Pons (tissue), 1 donor: ENCODE data around the gene PTBP1.

Experiments
- DNase-seq: peaks from one replicate; pipeline ENCODE4 v3.0.0-alpha.2; 2016; ENCODE audit warnings: low spot score

Gene PTBP1

DNA sequence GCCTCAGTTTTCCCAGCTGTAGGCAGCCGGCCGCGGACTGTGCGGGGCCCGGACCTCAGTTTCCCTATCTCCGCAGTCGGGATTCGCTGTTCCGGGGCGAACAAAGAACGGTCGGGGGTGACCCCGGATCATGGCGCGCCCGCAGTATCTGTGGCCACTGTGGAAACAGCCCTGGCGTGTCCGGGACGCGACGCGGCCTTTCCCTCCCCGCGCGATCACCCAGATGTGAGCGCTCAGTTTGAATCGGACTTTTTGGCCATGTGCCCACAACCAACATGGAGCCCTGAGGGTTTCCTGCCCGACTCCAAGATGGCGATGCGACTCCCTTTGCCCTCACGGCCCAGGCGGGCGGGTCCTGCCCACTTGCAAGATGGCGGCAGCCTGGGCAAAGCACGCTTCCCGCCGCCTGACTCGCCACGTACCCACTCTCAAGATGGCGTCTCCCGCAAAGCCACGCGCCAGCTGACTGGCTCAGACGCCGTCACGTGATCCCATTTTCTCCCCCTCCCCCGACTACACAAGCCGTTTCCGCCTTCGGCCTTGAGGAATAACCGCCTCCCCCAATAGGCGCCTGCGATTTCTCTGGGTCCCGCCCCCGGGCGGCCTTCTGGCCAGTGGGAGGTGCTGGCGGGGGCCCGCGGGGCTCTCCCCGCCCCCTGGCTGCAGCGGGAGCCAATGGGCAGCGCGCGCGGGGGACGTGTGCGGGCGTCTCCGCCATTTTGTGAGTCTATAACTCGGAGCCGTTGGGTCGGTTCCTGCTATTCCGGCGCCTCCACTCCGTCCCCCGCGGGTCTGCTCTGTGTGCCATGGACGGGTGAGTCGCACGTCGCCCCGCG, at the start of gene PTBP1:
Gene PTBP1, plus strand, starts transcription at position 761 of the 836 bp plus-strand sequence. Its CDS starts 46 bp downstream, at position 807.
- peak; percentile 100 for DNase-seq

- DNase-seq, result no peak
These were observed 49.0 kb upstream of the PTBP1 start for GRCh38 chr19:748274-748598.

GRCh38 chr19:749811-750210, 47.4 kb upstream of the PTBP1 start:
- no peak for DNase-seq

DNA sequence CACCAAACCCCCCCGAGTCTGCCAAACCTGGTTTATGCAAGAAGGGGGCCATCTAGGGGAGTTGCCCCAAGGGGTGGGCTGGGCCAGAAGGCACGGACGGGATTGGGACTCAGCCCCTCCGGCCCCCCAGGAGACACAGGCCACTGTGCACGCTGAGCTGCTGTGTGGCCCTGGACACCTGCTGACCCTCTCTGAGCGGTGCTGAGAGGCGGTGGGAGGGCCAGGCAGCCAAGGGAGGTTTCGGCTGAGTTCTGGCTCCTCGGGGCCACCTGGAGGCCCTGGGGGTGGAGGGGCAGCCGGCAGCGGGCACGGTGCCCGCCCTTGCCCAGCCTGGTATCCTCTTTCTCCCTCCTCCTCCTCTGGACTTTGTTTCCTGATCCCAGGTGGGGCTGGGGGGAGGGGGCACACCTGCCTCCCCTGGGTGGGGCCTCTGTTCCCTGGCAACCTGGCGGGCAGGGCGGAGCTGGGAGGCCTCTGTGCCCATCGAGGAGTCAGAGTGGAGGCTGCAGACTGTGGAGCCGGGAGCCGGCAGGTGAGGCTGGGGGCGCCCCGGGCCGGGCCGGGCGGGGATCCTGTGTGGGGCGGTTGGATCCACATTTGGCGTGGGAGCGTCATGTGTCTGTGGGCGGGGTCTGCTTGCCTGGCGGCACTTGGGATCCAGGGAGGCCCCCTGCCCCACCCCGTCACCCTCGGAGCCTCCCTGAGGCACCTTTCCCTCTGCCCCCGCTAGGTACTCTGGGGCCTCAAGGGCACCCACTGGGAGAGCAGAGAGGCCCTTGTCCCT, 46.4 kb upstream of the PTBP1 start, which contains the start of gene MISP:
Gene MISP, plus strand, starts transcription at position 473 of the 784 bp plus-strand sequence. CDS start 5,835 bp downstream, outside the sequence.
- DNase-seq, result no peak

GRCh38 chr19:751501-752341, 45.5 kb upstream of the PTBP1 start:
- no peak for DNase-seq

DNA sequence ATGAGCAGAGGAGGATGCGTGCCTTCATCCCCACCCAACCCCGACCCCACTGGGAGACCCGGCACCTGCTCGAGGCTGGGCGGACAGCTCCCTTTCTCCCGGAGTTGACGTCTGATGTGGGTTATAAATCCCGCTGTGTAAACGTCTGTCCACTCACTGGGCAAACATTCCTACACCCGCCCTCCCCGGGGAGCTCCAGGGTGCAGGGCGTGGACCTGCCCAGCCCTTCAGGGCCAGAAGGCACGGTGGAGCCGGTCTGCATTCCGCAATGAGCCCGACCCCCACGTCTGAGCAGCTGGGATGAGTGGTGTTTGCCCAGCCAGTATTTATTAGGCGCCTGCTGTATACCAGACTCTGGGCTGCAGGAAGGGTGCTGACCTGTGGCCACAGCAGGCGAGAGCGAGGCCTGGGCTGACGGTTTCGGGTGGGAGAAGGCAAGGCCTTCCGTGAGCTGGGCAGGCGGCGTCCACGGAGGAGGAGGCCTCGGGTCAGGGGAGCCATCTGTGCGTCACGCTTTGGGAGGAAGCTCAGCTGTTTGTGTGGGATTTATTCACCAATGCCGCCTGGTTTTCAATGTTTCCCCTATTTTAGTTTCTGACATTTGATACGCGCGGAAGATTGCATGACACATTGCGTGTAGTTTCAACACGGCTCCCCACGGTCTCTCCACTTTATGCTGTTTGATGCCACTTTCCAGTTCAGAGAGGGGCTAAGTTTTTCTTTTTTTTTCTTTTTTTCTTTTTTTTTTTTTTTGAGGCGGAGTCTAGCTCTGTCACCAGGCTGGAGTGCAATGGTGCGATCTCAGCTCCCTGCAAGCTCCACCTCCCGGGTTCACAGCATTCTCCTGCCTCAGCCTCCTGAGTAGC, 44.4 kb upstream of the PTBP1 start:
- no peak for DNase-seq

DNA sequence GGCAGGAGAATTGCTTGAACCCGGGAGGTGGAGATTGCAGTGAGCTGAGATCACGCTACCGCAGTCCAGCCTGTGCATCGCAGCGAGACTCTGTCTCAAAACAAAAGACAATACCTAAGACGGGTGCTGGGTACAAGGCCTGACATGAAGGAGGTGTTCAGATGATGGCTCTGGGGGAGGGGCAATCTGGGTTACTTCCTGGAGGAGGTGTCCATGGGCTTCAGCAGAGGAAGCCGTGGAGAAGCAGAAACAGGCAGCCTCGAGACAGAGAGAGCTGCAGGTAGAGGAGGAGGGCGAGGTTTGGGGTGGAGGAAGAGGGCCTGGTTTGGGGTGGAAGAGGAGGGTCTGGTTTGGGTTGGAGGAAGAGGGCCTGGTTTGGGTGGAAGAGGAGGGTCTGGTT, 42.7 kb upstream of the PTBP1 start:
- no peak for DNase-seq

DNA sequence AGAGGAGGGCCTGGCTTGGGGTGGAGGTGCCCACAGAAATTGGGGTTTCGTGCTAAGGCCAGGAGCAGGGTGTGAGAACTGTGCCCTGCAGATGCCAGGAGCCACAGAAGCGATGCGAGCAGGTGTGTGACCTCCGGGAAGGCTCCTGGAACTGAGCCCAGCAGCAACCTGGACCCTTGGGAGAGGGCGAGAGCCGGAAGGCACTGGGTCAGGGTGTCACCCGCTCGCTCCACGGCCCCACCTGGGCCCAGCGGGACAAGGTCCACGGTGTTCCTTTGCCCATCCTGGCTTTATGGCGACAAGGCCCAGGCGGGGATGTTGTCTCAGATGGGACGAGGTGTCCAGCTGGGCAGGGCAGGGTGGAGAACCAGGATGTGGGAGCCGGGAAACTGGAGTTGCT, 42.2 kb upstream of the PTBP1 start:
- DNase-seq, result no peak

GRCh38 chr19:756236-756635, 41.0 kb upstream of the PTBP1 start:
- DNase-seq, result no peak

GRCh38 chr19:756821-757688, 40.2 kb upstream of the PTBP1 start:
- no peak for DNase-seq

- no peak for DNase-seq
These were observed 39.2 kb upstream of the PTBP1 start for GRCh38 chr19:757811-758668.

DNA sequence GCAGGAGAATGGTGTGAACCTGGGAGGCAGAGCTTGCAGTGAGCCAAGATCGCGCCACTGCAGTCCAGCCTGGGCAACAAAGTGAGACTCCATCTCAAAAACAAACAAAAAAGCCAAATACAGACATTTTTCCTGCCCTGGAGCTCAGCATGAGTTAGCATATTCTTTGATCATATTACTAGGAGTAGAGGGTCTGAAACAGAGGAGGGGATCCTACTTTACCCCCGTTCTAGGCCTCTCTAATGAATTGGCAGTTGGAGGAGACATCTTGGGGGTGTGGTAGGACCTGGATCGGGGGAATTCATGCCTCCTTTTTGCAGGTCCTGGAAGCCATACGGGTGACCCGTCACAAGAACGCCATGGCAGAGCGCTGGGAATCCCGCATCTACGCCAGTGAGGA, 34.1 kb upstream of the PTBP1 start:
- no peak for DNase-seq

GRCh38 chr19:763869-764268, 33.4 kb upstream of the PTBP1 start:
- no peak for DNase-seq

DNA sequence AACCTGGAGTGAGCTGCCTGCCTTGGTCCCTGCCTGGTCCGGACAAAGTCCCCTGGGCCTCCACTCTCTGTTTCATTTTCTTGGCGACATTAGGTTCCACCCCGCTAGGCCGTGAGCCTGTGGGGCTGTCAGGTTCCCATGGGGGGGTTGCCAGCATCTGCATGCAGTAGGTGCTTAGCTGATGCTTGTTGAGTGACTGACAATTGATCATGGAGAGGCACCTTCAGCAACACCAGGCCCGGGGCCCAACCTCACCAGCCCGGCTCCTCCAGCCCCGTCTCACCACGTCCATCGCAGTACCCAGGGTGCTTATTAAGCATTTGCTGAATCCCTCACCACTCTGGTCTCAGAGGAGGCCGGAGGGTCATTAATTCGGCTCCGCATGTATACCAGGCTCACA, 33.0 kb upstream of the PTBP1 start:
- no peak for DNase-seq

DNA sequence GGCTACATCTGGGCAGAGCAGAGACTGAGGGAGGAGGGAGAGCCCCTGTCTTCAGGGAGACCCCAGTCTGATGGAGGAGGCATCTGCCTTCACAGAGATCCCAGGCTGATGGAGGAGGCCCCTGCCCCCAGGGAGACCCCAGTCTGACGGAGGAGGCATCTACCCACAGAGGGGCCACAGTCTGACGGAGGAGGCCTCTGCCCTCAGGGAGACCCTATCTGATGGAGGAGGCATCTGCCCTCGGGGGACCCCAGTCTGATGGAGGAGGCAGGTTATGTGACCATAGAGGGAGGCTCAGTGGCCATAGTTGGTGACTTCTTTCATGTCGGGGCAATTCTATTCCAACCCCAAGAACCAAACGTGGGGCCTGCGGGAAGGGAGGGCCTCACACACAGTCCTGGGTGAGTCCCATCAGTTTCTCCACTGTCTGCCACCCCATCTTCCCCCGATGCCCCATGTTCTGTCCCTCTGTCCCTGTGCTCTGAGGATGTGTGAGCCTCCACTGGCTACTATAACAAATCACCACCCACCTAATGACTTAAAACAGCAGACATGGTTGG, 32.0 kb upstream of the PTBP1 start:
- DNase-seq, result no peak

DNA sequence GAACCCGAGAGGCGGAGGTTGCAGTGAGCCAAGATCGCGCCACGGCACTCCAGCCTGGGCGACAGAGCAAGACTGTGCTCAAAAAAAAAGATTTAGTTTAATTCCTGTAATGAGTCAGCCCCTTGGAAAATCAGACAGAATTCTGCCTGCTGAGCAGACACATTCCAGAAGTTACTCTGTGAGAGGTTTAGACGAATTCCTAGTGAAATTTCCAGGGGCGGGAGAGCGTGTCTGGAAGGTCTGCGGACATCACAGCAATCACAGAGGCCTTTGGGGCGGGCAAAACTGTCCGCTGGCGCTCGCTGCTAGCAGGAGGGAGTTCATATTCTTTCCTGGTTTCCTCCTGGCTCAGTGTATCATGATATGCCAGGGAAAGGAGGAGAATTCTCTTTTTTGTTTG, 28.8 kb upstream of the PTBP1 start:
- no peak for DNase-seq

DNA sequence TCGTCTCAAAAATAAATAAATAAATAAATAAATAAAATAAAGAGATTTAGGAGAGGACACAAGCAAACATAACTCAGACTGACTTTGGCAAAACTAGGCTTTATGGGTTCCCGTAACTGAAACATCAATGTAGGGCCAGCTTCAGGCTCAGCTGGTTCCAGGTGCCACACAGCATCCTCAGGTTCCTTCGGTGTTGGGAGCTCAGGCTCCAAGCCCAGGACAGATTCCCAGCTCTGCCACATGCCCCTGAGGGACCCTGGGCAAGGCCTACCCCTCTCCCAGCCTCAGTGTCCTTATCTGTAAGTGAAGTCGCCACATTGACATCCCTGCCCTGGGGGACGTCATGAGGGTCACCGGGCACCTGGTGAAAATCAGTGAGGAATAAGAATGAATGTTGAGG, 27.6 kb upstream of the PTBP1 start:
- no peak for DNase-seq

DNA sequence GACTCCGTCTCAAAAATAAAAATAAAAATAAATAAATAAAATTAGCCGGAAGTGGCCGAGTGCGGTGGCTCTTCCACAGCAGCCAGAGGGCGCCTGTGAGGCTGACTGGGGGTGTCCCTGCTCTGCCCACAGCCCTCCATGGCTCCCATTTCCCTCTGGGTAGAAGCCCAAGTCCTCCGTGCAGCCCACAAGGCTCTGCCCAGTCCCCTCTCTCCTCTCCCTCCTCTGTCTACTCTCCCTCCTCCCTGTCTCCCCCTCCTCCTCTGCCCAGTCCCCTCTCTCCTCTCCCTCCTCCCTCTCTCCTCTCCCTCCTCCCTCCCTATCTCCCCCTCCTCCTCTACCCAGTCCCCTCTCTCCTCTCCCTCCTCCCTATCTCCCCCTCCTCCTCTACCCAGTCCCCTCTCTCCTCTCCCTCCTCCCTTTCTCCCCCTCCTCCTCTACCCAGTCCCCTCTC, 25.9 kb upstream of the PTBP1 start:
- no peak for DNase-seq

- no peak for DNase-seq
These were observed 25.2 kb upstream of the PTBP1 start for GRCh38 chr19:772063-772462.
